Superior temporal gyrus (tissue), 1 donor: Measurements from ENCODE around the gene TUBA1C.
"Not testable (repeated sequence)": the region's sequence is repeated elsewhere in the genome, so short reads cannot be mapped to it uniquely, and the experiment has no call there.

ENCODE experiments used
- DNase-seq: peaks from one replicate; pipeline ENCODE4 v3.0.0-alpha.2; 2016; ENCODE audit errors: extremely low spot score

TUBA1C gene

GRCh38 chr12:49264873-49265792, at the start of gene TUBA1C:
TUBA1C (plus strand) TSS chr12:49265082; CDS start chr12:49265182, 100 bp downstream.
- DNase-seq, result peak; percentile 18

GRCh38 chr12:49219417-49220026, 45.4 kb upstream of the TUBA1C start:
- DNase-seq, result no peak

GRCh38 chr12:49220972-49221371, 43.9 kb upstream of the TUBA1C start:
- DNase-seq, result no peak

- DNase-seq, result no peak
These were observed 41.8 kb upstream of the TUBA1C start for GRCh38 chr12:49223122-49223521.

- DNase-seq, result no peak
These were observed 41.1 kb upstream of the TUBA1C start for GRCh38 chr12:49223590-49224369.

- no peak for DNase-seq
These were observed 39.2 kb upstream of the TUBA1C start for GRCh38 chr12:49225576-49226166.

- peak; percentile 39 for DNase-seq
These were observed 37.2 kb upstream of the TUBA1C start for GRCh38 chr12:49227713-49228112.

- DNase-seq, result no peak
These were observed 36.2 kb upstream of the TUBA1C start for GRCh38 chr12:49228653-49229052.

GRCh38 chr12:49230176-49230804, 34.6 kb upstream of the TUBA1C start:
- no peak for DNase-seq

- no peak for DNase-seq
These were observed 34.1 kb upstream of the TUBA1C start for GRCh38 chr12:49230805-49231194.

GRCh38 chr12:49231878-49232655, 32.8 kb upstream of the TUBA1C start:
- DNase-seq, result peak; percentile 60

- DNase-seq, result peak; percentile 90
These were observed 31.7 kb upstream of the TUBA1C start for GRCh38 chr12:49232940-49233841.

- peak; percentile 83 for DNase-seq
These were observed 30.9 kb upstream of the TUBA1C start for GRCh38 chr12:49233842-49234526.

GRCh38 chr12:49236423-49236822, 28.5 kb upstream of the TUBA1C start:
- no peak for DNase-seq

GRCh38 chr12:49243631-49244030, 21.3 kb upstream of the TUBA1C start:
- no peak for DNase-seq

GRCh38 chr12:49244176-49244575, 20.7 kb upstream of the TUBA1C start:
- no peak for DNase-seq

- DNase-seq, result no peak
These were observed 13.5 kb upstream of the TUBA1C start for GRCh38 chr12:49251357-49251756.

GRCh38 chr12:49253033-49253623, 11.8 kb upstream of the TUBA1C start:
- DNase-seq, result no peak

- DNase-seq, result not testable (repeated sequence)
These were observed 9.4 kb upstream of the TUBA1C start for GRCh38 chr12:49255456-49255855.
